GM18526 (cell line): ENCODE measurements around the gene ADAMTSL1.

ENCODE experiments used
- POLR2A ChIP-seq: IDR thresholded peaks from 3 replicates; pipeline ENCODE4 v1.6.1; 2011; ENCODE audit not compliant: insufficient read length; ENCODE audit errors: extremely low read depth

The ADAMTSL1 gene

GRCh38 chr9:18747595-18747994 is 273.6 kb downstream of the ADAMTSL1 start:
- TF ChIP-seq POLR2A, result no peak

DNA sequence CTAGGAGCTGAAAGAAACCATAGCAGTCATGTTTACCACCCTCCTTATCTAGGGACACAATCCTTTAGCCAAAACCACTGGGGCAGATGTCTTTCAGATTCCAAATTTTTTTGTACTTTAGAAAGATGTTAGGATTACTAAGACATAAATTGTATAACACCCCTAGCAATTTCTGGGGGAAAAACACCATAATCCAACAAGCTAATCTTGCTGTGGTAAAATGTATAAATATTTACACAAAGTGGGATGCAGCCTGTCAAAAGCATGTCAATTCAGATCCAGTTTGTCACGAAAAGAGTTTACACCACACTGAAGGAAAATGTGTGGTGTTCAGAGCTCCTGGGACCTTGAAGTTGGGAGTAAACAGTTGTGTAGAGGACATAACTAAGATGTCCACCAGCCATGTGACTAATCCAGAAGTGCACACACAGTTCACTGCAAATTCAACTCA is 274.3 kb downstream of the ADAMTSL1 start:
- no peak for TF ChIP-seq POLR2A

DNA sequence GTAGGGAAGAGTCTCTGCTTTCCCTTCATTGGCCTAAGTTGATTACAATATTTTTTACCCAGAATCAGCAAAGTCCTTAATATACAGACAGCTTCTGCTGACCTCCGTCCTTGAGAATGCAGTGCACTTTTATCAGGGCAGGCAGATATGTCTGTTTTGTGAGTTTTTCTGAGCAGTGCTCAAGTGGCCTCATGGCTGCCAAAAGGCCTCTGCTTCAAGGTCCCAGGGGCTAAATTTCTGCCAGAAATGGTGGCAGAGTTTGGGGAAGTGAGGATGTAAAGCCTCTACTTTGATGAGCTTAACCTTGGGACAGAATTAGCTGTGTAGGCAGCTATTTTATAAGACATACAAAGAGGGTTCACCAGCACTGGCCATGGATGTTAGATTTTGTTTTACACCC is 275.8 kb downstream of the ADAMTSL1 start:
- TF ChIP-seq POLR2A, result no peak

DNA sequence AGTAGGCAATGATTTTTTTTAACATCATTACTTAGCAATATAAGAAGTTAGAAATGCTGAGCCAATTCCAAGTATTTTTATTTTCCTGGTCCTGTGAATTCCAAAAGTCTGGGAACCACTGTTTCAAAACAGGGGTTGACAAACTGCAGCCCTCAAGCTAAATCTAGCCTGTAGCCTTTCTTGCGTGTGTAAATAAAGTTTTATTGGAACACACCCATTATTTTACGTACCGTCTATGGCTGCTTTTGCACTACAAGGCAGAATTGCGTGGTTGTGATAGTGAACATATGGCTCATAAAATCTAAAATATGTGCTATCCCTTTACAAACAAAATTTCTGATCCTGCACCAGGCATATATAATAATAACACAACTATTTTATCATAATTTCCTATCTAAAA is 280.0 kb downstream of the ADAMTSL1 start:
- TF ChIP-seq POLR2A, result no peak

DNA sequence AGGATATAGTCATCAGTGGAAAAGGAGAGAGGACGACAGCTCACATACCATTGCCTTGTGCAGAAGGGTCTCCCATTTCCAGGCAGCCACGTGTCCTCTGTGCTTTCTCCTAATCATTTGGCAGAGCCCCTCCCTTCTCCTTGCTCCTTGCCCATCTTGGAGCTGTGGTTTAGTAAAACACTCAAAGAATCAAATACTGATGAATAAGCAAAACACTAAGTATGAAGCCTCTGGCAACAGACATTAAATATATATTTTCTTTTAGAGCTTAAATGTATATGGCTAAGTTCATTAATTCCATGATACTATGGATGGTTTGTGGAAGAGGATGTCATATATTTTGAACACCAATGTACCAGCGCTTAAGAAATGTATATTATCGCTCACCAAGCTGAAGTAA is 280.6 kb downstream of the ADAMTSL1 start:
- no peak for TF ChIP-seq POLR2A

DNA sequence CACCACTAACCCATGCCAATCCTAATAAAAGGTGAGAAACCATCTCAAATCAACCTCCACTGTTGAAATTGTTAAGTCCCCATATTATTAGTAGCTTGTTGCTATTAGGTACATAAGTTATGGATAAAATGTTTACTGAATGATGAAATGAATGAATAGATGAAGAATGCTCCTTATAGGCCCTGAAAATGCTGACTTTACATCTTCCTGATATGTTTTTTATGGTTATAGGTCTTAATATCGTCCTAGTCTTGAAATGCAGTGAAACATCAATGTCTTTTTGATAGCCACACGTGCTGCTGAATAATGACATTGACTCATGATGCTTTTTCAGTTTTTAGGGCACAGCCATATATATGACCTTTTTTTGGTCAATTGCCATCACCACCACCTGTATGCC is 281.3 kb downstream of the ADAMTSL1 start:
- TF ChIP-seq POLR2A, result no peak

DNA sequence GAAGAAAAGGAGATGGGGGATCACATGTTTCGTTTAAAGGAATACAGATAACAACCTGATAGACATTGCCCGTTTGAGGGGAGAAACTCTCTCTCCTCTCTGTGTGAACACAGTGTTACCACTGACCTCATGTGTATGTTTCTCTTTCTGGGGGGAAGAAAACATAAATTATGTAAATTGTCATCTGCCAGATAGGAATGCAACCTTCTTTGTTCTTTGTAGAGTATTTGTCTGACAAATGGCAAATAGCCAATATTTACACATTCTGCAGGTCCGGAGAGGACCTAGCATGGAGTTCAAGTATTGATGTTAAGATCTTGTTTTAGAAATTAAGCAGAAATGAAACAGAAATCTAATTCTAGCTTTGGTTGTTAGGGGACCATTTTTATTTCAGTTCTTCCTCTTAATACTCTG is 282.8 kb downstream of the ADAMTSL1 start:
- TF ChIP-seq POLR2A, result no peak

DNA sequence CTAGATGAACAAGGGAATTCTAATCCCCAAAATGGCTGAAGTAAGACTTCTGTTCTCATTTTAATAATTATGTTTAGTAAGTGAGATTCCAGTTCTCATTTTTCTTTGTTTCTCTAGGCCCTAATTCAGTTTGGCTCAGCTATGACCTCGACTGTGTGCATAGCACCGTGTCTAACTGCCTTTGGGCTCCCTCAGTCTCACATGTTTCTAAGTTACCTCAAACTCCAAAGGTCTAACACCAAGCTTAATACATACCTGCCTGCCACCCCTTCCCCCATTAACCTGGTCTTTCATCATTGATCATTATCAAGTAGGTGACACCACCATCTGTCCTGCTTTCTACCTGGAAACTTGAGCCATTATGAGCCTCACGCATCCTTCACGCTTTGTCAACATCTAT is 285.9 kb downstream of the ADAMTSL1 start:
- TF ChIP-seq POLR2A, result no peak

DNA sequence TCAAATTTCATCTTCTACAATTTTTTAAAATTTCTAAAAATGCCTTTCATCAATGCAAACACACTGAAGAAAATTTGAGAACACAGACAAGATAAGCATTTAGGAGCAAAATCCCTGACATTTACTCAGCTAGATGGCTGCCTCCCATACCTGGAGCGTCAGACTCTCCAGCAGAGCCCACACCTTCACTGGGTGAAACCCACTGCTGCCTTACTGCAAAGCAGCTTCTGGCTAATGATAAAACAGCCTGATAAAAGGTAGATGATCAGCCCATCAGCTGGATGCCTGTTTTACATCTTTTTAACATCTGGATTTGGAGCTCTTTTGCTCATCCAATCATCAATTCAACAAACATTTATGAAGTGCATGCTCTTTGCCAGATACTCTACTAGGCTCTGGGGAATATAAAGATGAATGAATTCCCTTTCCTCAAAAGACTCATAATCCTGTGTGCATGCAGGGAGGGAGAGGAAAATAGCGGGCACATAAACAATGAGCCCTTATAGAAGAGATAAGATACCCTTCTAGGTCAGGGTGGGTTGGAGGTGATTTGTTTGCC is 287.9 kb downstream of the ADAMTSL1 start:
- no peak for TF ChIP-seq POLR2A

DNA sequence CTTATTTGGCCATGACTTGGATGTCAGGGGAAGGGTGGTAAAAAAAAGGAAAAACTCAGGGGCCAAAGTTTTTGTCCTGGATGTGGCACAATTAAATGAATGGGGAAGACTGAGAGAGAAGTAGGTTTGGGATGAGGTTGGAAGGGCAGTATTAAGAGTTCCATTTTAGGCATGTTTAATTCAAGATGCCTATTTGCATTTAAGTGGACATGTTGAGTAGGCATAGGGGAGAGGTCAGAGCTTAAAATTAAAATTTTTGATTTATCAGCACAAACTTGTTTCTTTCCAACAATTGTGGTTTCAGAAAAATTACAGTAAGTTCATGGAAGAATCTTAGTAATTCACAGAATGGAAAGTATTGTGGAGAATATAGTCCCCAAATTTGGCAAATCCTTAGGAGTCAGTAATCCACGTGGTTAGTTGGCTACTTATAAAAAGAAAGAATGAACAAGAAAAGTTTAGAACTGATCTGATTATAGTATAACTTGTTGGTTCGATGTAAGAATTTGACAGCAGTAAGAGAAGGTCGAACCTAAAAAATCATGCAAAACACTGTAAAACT is 293.1 kb downstream of the ADAMTSL1 start:
- no peak for TF ChIP-seq POLR2A

GRCh38 chr9:18768951-18769622 is 295.1 kb downstream of the ADAMTSL1 start:
- TF ChIP-seq POLR2A, result no peak

GRCh38 chr9:18770131-18770908 is 296.4 kb downstream of the ADAMTSL1 start:
- no peak for TF ChIP-seq POLR2A

DNA sequence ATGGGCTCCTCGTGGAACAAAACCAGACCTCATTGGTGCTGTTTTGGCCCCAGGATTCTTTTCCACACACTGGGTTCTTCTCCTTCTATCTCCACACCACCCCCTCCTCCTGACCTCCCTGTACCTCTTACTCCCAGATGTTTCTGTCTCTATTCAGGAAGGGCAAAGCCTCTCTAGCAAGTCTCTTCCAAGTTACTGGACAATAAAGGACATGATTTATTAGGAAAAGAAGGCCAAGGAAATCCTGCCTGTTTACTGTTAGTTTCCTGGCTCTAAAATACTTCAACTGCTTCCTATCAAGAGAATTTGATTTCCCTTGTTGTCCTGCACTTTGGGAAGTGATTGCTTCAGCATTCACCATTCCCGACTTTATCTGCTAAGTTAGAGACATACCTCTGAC is 297.1 kb downstream of the ADAMTSL1 start:
- no peak for TF ChIP-seq POLR2A

GRCh38 chr9:18771763-18772162 is 297.8 kb downstream of the ADAMTSL1 start:
- TF ChIP-seq POLR2A, result no peak

DNA sequence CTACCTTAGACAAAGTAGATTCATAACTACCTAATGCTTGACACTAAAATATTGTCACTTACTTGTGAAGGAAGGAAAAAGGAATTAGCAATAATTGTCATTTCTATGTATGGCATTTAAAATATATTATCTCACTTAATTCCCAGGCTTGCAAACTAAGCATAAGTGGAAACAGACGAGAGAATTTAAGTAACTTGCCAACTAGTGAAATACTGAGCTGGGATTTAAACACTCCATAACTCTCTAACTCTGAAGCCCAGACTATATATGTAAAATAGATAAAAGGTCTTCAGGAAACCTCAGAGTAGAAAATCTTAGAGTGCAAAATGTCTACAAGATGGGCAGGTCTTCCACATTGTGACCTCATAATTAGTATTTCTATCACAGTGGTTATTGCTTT is 301.3 kb downstream of the ADAMTSL1 start:
- no peak for TF ChIP-seq POLR2A

DNA sequence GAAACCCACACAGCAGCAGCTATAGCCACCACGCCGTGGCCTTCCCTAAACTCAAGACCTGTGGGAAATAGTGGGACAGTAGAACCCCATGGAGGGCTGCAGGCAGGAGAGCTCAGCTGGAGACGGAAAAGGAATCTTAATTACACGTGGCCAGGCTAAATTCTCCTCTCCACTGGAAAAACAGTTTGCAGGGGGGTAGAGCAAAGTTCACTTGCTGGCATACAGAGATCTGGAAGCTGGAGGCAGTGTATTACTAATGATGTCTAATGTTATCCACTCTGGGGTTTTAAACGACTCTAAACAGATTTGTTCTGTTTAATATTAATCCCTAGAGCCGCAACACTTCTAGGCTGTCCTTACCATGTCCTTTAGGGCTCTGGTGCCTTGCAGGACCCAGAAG is 302.0 kb downstream of the ADAMTSL1 start:
- TF ChIP-seq POLR2A, result no peak
